OCI-M2 (cell line): Measurements from ENCODE around the gene IBA57.

Experiments
- DNase-seq: peaks from one replicate; lab custom pipeline; 2025; ENCODE audit not compliant: unreplicated experiment; lab: John Stamatoyannopoulos, UW

Gene IBA57

GRCh38 chr1:228155596-228156514, 9.7 kb upstream of the IBA57 start:
- DNase-seq: no peak

GRCh38 chr1:228156515-228156881, 9.1 kb upstream of the IBA57 start:
- no peak for DNase-seq

GRCh38 chr1:228156941-228157728, 8.5 kb upstream of the IBA57 start:
- no peak for DNase-seq

GRCh38 chr1:228157729-228158126, 7.9 kb upstream of the IBA57 start:
- DNase-seq: no peak

GRCh38 chr1:228158151-228159007, 7.2 kb upstream of the IBA57 start:
- DNase-seq: no peak

GRCh38 chr1:228159008-228159665, 6.5 kb upstream of the IBA57 start:
- DNase-seq: no peak

GRCh38 chr1:228160201-228160761, 5.3 kb upstream of the IBA57 start:
- no peak for DNase-seq

GRCh38 chr1:228161362-228161761, 4.2 kb upstream of the IBA57 start:
- no peak for DNase-seq

- DNase-seq: no peak
These were observed 3.7 kb upstream of the IBA57 start for GRCh38 chr1:228161866-228162265.

GRCh38 chr1:228162286-228163006, 3.2 kb upstream of the IBA57 start:
- DNase-seq: no peak

GRCh38 chr1:228163007-228163753, 2.4 kb upstream of the IBA57 start:
- DNase-seq: no peak

- DNase-seq: no peak
These were observed 1.7 kb upstream of the IBA57 start for GRCh38 chr1:228163776-228164519.

- DNase-seq: no peak
These were observed 838 bp upstream of the IBA57 start for GRCh38 chr1:228164561-228165371.

GRCh38 chr1:228166170-228166936, 749 bp downstream of the IBA57 start:
- DNase-seq: no peak

GRCh38 chr1:228168563-228169270, 3.1 kb downstream of the IBA57 start:
- no peak for DNase-seq

GRCh38 chr1:228169345-228169744, 3.7 kb downstream of the IBA57 start:
- no peak for DNase-seq
